ENCODE results near the gene F2.

DNA sequence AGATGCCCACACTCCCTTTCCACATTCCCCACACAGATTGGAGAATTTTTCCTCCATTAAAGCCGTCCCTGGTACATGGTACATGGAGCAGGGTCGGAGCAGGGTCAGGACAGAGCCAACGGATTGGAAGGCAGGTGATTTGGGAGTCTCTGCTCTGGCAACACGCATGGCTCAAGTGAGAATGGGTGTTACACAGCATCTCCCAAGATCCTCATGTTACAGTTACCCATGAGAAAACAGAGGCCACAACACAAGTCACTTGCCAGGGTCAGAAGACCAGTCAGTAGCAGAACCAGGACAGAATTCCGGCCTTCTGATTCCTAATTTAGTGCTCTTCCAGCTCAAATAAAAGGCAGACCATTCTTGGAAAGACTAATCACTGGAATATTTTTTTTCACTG is 7.7 kb upstream of the F2 start:
- TF ChIP-seq CTCF (IDR thresholded peaks at IDR 0.05): no peak
- TF ChIP-seq POLR2A (IDR thresholded peaks at IDR 0.05): no peak
